Neural cell (in vitro differentiated cells): Measurements from ENCODE around the gene TECPR1.

ENCODE experiments used
- CTCF ChIP-seq: fragments of 450-650 bp; IDR thresholded peaks from 2 replicates; pipeline ENCODE4 v1.5.1; 2014; ENCODE audit warnings: antibody characterized with exemption, mild to moderate bottlenecking, moderate library complexity; ENCODE audit not compliant: poor library complexity, severe bottlenecking
- EP300 ChIP-seq: fragments of 450-650 bp; conservative IDR thresholded peaks from 2 replicates; pipeline ENCODE4 v1.6.1; 2014; ENCODE audit warnings: antibody characterized with exemption, mild to moderate bottlenecking, moderate library complexity; ENCODE audit not compliant: poor library complexity, severe bottlenecking
- EZH2 ChIP-seq: fragments of 200-600, 300-800 bp; shearing (Covaris generic), sonication (generic); IDR thresholded peaks from 2 replicates; pipeline ENCODE4 v1.6.1; 2014; ENCODE audit warnings: antibody characterized with exemption, low read length, borderline replicate concordance, mild to moderate bottlenecking; ENCODE audit not compliant: insufficient read depth, poor library complexity, severe bottlenecking
- MXI1 ChIP-seq: fragments of 450-650 bp; conservative IDR thresholded peaks from 2 replicates; pipeline ENCODE4 v1.6.1; 2014; ENCODE audit warnings: antibody characterized with exemption, mild to moderate bottlenecking; ENCODE audit not compliant: poor library complexity, severe bottlenecking
- POLR2AphosphoS5 ChIP-seq: IDR thresholded peaks from 2 replicates; pipeline ENCODE4 v1.6.1; 2012
- REST ChIP-seq: IDR thresholded peaks from 2 replicates; pipeline ENCODE4 v1.6.1; 2012; ENCODE audit warnings: borderline replicate concordance
- SMC3 ChIP-seq: fragments of 450-650 bp; conservative IDR thresholded peaks from 2 replicates; pipeline ENCODE4 v1.6.1; 2014; ENCODE audit warnings: antibody characterized with exemption, mild to moderate bottlenecking, moderate library complexity; ENCODE audit not compliant: poor library complexity
- TAF1 ChIP-seq: IDR thresholded peaks from 2 replicates; pipeline ENCODE4 v1.6.1; 2012; ENCODE audit warnings: low read depth

GRCh38 chr7:98295467-98296192 lies 43.6 kb upstream of the TECPR1 start:
- TF ChIP-seq CTCF, result no peak
- TF ChIP-seq EP300, result no peak
- TF ChIP-seq SMC3, result no peak
- TF ChIP-seq MXI1, result no peak
- TF ChIP-seq EZH2, result no peak
- TF ChIP-seq REST, result no peak
- no peak for TF ChIP-seq POLR2AphosphoS5
- no peak for TF ChIP-seq TAF1
